SKM-1 treated with dmso at 0.1 percent for 144 hours (cell line): ENCODE results near the gene LRRC2.
"Not testable (repeated sequence)": the region's sequence is repeated elsewhere in the genome, so short reads cannot be mapped to it uniquely, and the experiment has no call there.

Source experiments
- DNase-seq: peaks from one replicate; lab custom pipeline; 2025; ENCODE audit not compliant: unreplicated experiment; lab: John Stamatoyannopoulos, UW

The LRRC2 gene

GRCh38 chr3:46558184-46559043, 7.7 kb downstream of the LRRC2 start:
- DNase-seq: peak; percentile 66

- no peak for DNase-seq
Observed at GRCh38 chr3:46557814-46558183, 8.3 kb downstream of the LRRC2 start.

GRCh38 chr3:46553154-46553553, 12.9 kb downstream of the LRRC2 start:
- no peak for DNase-seq

- no peak for DNase-seq
Observed at GRCh38 chr3:46552538-46552937, 13.6 kb downstream of the LRRC2 start.

- DNase-seq: no peak
Observed at GRCh38 chr3:46551615-46552014, 14.5 kb downstream of the LRRC2 start.

GRCh38 chr3:46549989-46550388, 16.1 kb downstream of the LRRC2 start:
- no peak for DNase-seq

GRCh38 chr3:46549408-46549904, 16.6 kb downstream of the LRRC2 start:
- DNase-seq: no peak

- not testable (repeated sequence) for DNase-seq
Observed at GRCh38 chr3:46548611-46549010, 17.5 kb downstream of the LRRC2 start.

GRCh38 chr3:46546896-46547440, 19.1 kb downstream of the LRRC2 start:
- DNase-seq: no peak

GRCh38 chr3:46545818-46546630, 20.1 kb downstream of the LRRC2 start:
- no peak for DNase-seq

GRCh38 chr3:46544771-46545503, 21.2 kb downstream of the LRRC2 start:
- no peak for DNase-seq

GRCh38 chr3:46542801-46543201, 23.3 kb downstream of the LRRC2 start:
- DNase-seq: no peak

GRCh38 chr3:46542344-46542743, 23.8 kb downstream of the LRRC2 start:
- no peak for DNase-seq

- DNase-seq: peak; percentile 13
Observed at GRCh38 chr3:46541835-46542234, 24.3 kb downstream of the LRRC2 start.

- no peak for DNase-seq
Observed at GRCh38 chr3:46540550-46540949, 25.6 kb downstream of the LRRC2 start.

- DNase-seq: no peak
Observed at GRCh38 chr3:46539443-46540005, 26.6 kb downstream of the LRRC2 start.

GRCh38 chr3:46538803-46539442, 27.2 kb downstream of the LRRC2 start:
- DNase-seq: peak; percentile 83

- DNase-seq: not testable (repeated sequence)
Observed at GRCh38 chr3:46538425-46538802, 27.7 kb downstream of the LRRC2 start.

GRCh38 chr3:46537779-46538178, 28.3 kb downstream of the LRRC2 start:
- DNase-seq: no peak

- no peak for DNase-seq
Observed at GRCh38 chr3:46537316-46537715, 28.8 kb downstream of the LRRC2 start.
